ENCODE results near the gene CCS.
"Not testable (repeated sequence)": the region's sequence is repeated elsewhere in the genome, so short reads cannot be mapped to it uniquely, and the experiment has no call there.

The CCS gene

DNA sequence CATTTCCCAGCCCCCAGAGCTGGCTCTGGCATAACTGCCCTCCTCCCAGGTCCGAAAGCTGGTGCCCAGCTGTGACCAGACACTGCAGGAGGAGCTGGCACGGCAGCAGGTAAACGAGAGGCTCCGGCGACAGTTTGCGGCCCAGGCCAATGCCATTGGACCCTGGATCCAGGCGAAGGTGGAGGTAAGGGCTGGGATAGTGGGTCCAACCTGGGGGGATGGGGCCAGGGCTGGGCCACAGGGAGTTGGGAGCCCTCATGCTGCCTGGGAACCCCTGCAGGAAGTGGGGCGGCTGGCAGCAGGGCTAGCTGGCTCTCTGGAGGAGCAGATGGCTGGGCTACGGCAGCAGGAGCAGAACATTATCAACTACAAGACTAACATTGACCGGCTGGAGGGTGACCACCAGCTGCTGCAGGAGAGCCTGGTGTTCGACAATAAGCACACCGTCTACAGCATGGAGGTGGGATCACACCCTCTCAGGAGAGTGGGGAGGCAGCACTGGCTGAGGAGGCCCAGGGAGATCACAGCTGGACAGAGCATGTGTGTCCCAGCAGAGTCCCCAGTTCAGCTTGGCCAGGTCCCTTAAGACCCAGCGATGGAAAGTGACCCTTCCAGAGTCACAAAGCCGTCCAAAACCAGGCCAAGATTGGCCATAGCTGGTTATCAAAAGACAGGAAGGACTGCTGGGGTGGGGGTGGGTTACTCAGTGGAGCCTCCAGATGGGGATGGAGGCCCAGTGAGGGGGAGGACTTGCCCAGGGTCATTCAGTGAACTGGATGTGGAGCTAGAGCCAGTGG, 31.6 kb upstream of the CCS start:
- DNase-seq (ENCODE audit: low spot score), result no peak

DNA sequence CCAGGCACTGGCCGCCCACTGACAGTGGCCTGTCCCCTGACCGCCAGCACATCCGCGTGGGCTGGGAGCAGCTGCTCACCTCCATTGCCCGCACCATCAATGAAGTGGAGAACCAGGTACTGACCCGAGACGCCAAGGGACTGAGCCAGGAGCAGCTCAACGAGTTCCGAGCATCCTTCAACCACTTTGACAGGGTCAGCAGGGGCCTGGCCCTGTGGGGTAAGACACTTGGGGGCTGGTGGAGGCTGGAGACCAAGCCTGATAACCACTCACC, 31.1 kb upstream of the CCS start:
- DNase-seq (ENCODE audit: low spot score), result no peak

GRCh38 chr11:66562275-66562674, 30.7 kb upstream of the CCS start:
- DNase-seq (ENCODE audit: low spot score), result no peak

GRCh38 chr11:66562907-66563583, 29.9 kb upstream of the CCS start:
- no peak for DNase-seq (ENCODE audit: low spot score)

DNA sequence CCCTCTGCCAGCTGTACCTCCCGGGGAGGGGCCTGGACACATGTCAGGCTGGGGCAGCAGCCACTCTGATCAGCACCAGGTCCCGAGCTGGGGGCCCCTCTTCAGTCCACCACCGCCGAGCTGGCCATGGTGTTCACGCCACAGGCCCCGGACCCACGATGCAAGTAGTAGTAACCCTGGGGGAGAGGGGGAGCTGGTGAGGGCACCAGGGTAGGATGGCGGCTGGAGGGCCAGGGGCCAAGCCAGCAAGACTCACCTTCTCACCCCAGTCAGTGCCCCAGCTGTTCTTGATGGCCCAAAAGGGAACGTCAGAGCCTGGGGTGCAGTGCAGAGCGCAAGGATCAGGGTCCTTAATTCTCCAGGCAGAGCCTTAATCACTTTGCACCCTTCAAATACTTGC, 29.2 kb upstream of the CCS start:
- DNase-seq (ENCODE audit: low spot score), result no peak

GRCh38 chr11:66564538-66564937, 28.4 kb upstream of the CCS start:
- no peak for DNase-seq (ENCODE audit: low spot score)

- DNase-seq (ENCODE audit: low spot score), result no peak
These were observed 28.0 kb upstream of the CCS start for GRCh38 chr11:66564984-66565383.

DNA sequence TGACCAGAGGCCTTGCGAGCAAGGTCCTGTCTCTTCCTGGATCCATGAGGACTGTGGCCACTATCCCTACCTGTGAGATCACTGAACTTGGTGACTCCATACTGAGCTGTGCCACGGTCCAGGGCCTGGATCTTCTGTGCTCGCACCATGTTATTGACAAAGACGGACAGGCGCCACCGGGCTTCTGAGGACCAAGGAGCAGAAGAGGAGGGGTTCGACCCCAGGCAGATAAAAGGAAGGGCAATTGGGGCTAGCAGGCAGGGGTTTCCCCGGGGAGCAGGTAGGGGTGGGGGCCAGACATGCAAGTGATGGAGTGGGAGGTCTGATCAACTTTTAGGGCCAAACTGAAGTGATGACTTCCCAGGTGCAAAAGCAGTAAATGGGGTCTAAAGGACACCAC, 26.8 kb upstream of the CCS start:
- DNase-seq (ENCODE audit: low spot score), result no peak

- no peak for DNase-seq (ENCODE audit: low spot score)
These were observed 25.2 kb upstream of the CCS start for GRCh38 chr11:66567787-66568123.

DNA sequence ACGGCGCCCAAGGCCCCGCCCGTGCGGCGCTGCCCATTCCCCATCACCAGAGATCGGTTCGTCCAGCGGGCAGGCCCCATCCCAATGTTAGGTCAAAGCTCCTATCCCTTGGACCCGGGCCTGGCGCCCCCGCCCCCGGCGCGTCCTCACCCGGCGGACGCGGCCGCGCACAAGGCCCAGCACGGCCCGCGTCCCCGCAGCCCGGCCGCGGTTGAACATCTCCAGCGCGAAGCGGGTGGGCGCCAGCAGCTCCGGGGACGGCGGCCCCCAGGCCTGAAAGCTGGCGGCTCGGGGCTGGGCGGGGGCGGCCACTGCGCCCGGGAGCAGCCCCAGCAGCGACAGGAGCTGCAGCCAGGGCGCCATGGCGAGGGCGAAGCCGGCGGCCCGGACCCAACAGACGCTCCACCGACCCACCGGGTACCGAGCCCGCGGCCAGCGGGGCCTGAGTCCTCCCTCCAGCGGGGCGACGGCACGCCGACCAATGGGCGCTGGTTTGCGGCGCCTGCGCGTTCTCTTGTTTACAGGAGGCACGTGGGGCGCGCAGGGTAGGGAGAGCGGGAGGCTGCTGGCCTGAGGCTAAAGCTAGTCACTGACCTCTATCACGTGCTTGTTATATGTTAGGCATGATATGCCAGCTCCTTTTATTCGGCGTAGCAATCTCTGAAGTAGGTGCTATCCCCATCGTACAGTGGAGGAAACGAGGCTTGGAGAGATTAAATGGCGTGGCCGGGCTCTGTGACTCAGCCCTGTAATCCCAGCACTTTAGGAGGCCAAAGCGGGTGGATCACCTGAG, 24.7 kb upstream of the CCS start, which contains the start of gene CTSF:
TSS of gene CTSF (minus strand) at position 483 of the 793 bp plus-strand sequence. CDS start at position 363, 120 bp downstream.
- peak; percentile 99 for DNase-seq (ENCODE audit: low spot score)

GRCh38 chr11:66569076-66569475, 23.9 kb upstream of the CCS start:
- DNase-seq (ENCODE audit: low spot score), result no peak

- DNase-seq (ENCODE audit: low spot score), result no peak
These were observed 22.7 kb upstream of the CCS start for GRCh38 chr11:66570079-66570849.

GRCh38 chr11:66570850-66571180, 22.2 kb upstream of the CCS start:
- DNase-seq (ENCODE audit: low spot score), result no peak

- DNase-seq (ENCODE audit: low spot score), result peak; percentile 92
These were observed 13.9 kb upstream of the CCS start for GRCh38 chr11:66579017-66579606.

DNA sequence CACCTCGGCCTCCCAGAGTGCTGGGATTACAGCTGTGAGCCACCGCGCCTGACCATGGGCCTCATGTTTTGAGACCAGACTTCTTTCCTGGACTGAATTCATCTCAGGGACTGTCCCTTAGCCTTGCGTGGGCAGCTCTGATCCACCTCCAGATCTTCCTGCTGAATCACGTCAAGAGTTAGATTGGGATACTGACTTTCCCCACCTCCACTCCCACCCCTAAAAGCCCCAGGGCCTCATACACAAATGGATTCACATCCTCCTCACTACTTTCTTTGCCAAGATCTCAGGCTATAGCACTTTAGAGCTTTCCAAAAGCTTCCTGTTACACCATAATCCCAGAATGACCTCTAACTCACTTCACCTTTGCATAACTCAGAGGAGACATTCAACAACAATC, 12.2 kb upstream of the CCS start:
- DNase-seq (ENCODE audit: low spot score), result no peak

DNA sequence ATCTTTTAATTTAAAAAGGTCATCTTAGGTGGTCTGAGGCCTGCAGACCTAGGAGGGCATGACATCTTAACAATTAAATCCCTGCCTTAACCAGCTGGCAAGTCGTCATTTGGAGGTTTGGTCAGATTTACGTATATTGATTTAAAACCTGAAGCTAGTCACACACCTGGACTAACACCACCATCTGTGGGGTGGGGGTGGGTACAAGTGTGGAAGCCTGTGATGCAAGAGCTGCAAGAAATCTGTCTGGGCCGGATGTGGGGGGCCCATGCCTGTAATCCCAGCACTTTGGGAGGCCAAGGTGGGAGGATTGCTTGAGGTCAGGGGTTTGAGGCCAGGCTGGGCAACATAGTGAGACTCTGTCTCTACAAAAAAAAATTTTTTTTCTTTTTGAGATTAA, 11.7 kb upstream of the CCS start:
- no peak for DNase-seq (ENCODE audit: low spot score)

DNA sequence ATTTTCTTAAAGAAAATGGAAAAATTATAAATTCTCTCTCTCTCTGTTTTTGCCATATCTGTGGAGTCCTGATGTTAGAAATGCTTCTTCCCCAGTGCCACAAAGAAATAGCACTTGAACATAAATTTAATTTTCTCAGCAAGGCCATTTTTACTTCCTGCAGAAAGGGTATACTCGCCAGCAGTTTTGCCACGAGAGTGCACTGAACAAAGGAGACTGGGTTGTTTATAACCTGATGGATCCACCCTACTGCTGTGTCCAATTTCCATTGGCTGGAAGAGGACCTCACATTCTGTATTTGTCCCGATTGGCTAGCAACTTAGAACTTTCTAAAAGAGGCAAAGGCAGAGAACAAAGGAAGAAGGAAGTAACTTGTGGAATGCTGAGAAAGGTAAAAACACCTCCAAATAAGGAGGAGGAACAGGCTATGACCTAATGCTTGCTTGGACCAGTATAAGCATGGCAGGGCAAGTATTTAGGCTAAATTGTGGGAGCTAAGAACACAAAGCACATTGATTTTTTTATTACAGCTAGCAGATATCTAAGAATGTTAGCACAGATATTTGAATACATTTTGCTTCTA, 10.3 kb upstream of the CCS start:
- not testable (repeated sequence) for DNase-seq (ENCODE audit: low spot score)

- not testable (repeated sequence) for DNase-seq (ENCODE audit: low spot score)
These were observed 7.5 kb upstream of the CCS start for GRCh38 chr11:66585447-66585846.

- DNase-seq (ENCODE audit: low spot score), result no peak
These were observed 6.8 kb upstream of the CCS start for GRCh38 chr11:66586136-66586535.

GRCh38 chr11:66589315-66589714, 3.7 kb upstream of the CCS start:
- not testable (repeated sequence) for DNase-seq (ENCODE audit: low spot score)

- no peak for DNase-seq (ENCODE audit: low spot score)
These were observed 2.8 kb upstream of the CCS start for GRCh38 chr11:66589996-66590675.

Measured in AG08395 (cell line).